PC-3 (cell line): ENCODE results near the gene HTRA2. TPM values are rescaled to one million over a fixed set of nuclear protein-coding genes. Genes with fewer than 3 reads are reported as not detected.

ENCODE experiments used
- ATAC-seq: fragments of 200-7000 bp; cut with Tn5 transposase; 2 replicates; pipeline ENCODE4 v1.9.1; 2020; ENCODE audit warnings: mild to moderate bottlenecking, moderate library complexity
- BruUV-seq: library from RNA; stranded (reverse); fragments of 400-500 nt; replicated peaks from 2 replicates; lab custom pipeline; 2021; lab: Mats Ljungman, UMichigan
- CTCF ChIA-PET: fragments of 300-600 bp; sonication (Branson Sonifier 250); formaldehyde crosslinking; loops from one replicate; lab custom pipeline; 2022; ENCODE audit warnings: antibody characterized with exemption; lab: Charles Lee
- POLR2A ChIA-PET: fragments of 300-600 bp; sonication (Branson Sonifier 250); formaldehyde crosslinking; loops from one replicate; lab custom pipeline; 2022; ENCODE audit warnings: antibody characterized with exemption; ENCODE audit not compliant: unreplicated experiment; lab: Charles Lee
- DNase-seq: peaks from one replicate; pipeline ENCODE4 v3.0.0-alpha.2; 2015
- H2AFZ ChIP-seq: fragments of 300-600 bp; sonication (generic); 2 replicates; pipeline ENCODE4 v1.6.0; 2016; ENCODE audit warnings: antibody characterized with exemption, low read length
- H3F3A ChIP-seq: fragments of 300-600 bp; sonication (generic); one replicate; pipeline ENCODE4 v1.6.0; 2017; ENCODE audit warnings: antibody characterized with exemption, low read length, control low read depth, mild to moderate bottlenecking; ENCODE audit not compliant: unreplicated experiment
- H3K27ac ChIP-seq: fragments of 300-600 bp; sonication (generic); 2 replicates; pipeline ENCODE4 v1.5.1; 2016; ENCODE audit warnings: mild to moderate bottlenecking, low read length
- H3K27me3 ChIP-seq: fragments of 300-600 bp; sonication (generic); 2 replicates; pipeline ENCODE4 v1.6.1; 2016; ENCODE audit warnings: low read length, mixed read lengths
- H3K36me3 ChIP-seq: fragments of 300-600 bp; sonication (generic); 2 replicates; pipeline ENCODE4 v1.6.1; 2016; ENCODE audit warnings: low read depth, mixed run types, low read length, mixed read lengths
- H3K4me1 ChIP-seq: fragments of 300-600 bp; sonication (generic); 2 replicates; pipeline ENCODE4 v1.5.1; 2016; ENCODE audit warnings: low read length; ENCODE audit not compliant: insufficient read depth
- H3K4me2 ChIP-seq: fragments of 300-600 bp; sonication (generic); 2 replicates; pipeline ENCODE4 v1.6.0; 2016; ENCODE audit warnings: low read length
- H3K4me3 ChIP-seq: fragments of 300-600 bp; sonication (generic); 2 replicates; pipeline ENCODE4 v1.5.1; 2016; ENCODE audit warnings: mild to moderate bottlenecking, low read length, mixed read lengths
- H3K79me2 ChIP-seq: fragments of 300-600 bp; sonication (generic); 2 replicates; pipeline ENCODE4 v1.6.1; 2017; ENCODE audit warnings: low read length, mixed read lengths
- H3K9ac ChIP-seq: fragments of 300-600 bp; sonication (generic); 2 replicates; pipeline ENCODE4 v1.6.0; 2016; ENCODE audit warnings: mild to moderate bottlenecking, low read length
- H3K9me2 ChIP-seq: fragments of 300-600 bp; sonication (generic); replicated peaks from 2 replicates; pipeline ENCODE4 v1.6.1; 2016; ENCODE audit warnings: mixed run types, low read length, mixed read lengths
- H3K9me3 ChIP-seq: fragments of 300-600 bp; sonication (generic); 2 replicates; pipeline ENCODE4 v1.6.1; 2016; ENCODE audit warnings: low read length, mixed read lengths
- H4K20me1 ChIP-seq: fragments of 300-600 bp; sonication (generic); 2 replicates; pipeline ENCODE4 v1.6.1; 2016; ENCODE audit warnings: low read length, mixed read lengths
- EZH2 ChIP-seq: fragments of 300-600 bp; sonication (generic); IDR thresholded peaks from one replicate; pipeline ENCODE4 v1.6.1; 2017; ENCODE audit warnings: antibody characterized with exemption, mild to moderate bottlenecking, low read length; ENCODE audit not compliant: unreplicated experiment
- EZH2phosphoT487 ChIP-seq: fragments of 300-600 bp; sonication (generic); IDR thresholded peaks from 2 replicates; pipeline ENCODE4 v1.6.1; 2018; ENCODE audit warnings: mild to moderate bottlenecking, antibody characterized with exemption, low read length, borderline replicate concordance
- intact Hi-C: fragments of 100-400 bp; cut with micrococcal nuclease; formaldehyde crosslinking; loops from 2 replicates; pipeline ENCODE4 v1.9.0; 2023
- total RNA-seq: library from RNA; depleted of rRNA; stranded (reverse); fragments of >200 nt; gene quantifications from 2 replicates; pipeline ENCODE4 v1.2.3, GENCODE V29; 2014
- TF ChIP-seq, protein P1 (sequence below): fragments of 300-600 bp; sonication (generic); conservative IDR thresholded peaks from 2 replicates; pipeline ENCODE4 v1.5.1; 2017; ENCODE audit warnings: antibody characterized with exemption, low read depth, mild to moderate bottlenecking, low read length

Gene HTRA2
- total RNA-seq, 1 experiment from 2014 or later = 71.8 TPM

DNA sequence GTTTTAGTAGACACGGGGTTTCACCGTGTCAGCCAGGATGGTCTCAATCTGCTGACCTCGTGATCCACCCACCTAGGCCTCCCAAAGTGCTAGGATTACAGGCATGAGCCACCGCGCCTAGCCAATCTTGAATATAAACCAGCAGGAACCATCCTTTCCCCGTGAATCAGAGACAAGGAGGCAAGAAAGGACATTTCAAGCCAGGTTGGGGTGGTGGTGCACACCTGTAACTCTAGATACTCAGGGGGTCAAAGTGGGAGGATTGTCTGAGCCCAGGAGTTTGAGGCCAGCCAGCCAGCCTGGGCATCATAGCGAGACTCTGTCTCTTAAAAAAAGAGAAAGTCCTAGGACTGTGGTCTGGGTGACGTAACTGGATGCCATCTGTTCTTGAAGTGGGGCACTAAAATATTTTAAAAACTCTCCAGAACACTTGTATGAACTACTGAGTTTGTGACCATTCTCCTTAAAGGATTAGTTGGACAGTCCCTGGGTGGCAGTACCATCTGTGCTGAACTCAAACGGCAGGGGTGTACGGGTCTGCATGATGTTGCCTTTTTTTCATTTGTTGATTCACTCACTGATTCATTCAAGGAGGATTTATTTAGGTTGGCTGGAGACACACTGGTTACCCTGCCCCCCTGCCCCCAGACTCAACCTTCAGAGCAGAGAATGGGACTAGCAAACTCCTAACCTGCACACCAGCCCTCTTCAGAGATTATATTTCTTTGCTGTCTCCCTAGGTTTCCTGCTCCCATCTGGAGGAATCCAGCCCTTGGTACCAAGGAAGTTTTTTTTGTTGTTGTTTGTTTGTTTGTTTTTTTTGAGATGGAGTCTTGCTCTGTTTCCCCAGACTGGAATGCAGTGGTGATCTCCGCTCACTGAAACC, 18.4 kb upstream of the HTRA2 start:
- H4K20me1 ChIP-seq = no peaks in the 10 kb centered on the region
- intact Hi-C loops = no loop called here
- ATAC-seq = no peak
- H3K4me1 ChIP-seq = peaks cover 11% of the 10 kb centered on the region; the same call in 1 of the 2 replicates
- no peaks in the 10 kb centered on the region for H3K27me3 ChIP-seq
- CTCF ChIA-PET = no interaction called here
- no peak overlapping the region for H3K9ac ChIP-seq
- TF ChIP-seq, protein P1, sequence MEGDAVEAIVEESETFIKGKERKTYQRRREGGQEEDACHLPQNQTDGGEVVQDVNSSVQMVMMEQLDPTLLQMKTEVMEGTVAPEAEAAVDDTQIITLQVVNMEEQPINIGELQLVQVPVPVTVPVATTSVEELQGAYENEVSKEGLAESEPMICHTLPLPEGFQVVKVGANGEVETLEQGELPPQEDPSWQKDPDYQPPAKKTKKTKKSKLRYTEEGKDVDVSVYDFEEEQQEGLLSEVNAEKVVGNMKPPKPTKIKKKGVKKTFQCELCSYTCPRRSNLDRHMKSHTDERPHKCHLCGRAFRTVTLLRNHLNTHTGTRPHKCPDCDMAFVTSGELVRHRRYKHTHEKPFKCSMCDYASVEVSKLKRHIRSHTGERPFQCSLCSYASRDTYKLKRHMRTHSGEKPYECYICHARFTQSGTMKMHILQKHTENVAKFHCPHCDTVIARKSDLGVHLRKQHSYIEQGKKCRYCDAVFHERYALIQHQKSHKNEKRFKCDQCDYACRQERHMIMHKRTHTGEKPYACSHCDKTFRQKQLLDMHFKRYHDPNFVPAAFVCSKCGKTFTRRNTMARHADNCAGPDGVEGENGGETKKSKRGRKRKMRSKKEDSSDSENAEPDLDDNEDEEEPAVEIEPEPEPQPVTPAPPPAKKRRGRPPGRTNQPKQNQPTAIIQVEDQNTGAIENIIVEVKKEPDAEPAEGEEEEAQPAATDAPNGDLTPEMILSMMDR = no peak
- no peak for TF ChIP-seq EZH2
- no peak for TF ChIP-seq EZH2phosphoT487
- no peak overlapping the region for H2AFZ ChIP-seq
- POLR2A ChIA-PET = no interaction called here
- no peaks in the 10 kb centered on the region for H3K36me3 ChIP-seq
- no peak overlapping the region for H3K4me2 ChIP-seq
- no peaks in the 10 kb centered on the region for H3K9me3 ChIP-seq
- H3K79me2 ChIP-seq = peaks cover 10% of the 10 kb centered on the region
- no peaks in the 10 kb centered on the region for H3F3A ChIP-seq
- no peak overlapping the region for H3K4me3 ChIP-seq
- peak; percentile 14 for DNase-seq
- H3K9me2 ChIP-seq = no peaks in the 10 kb centered on the region
- no TSS peak for BruUV-seq
- H3K27ac ChIP-seq = no peak overlapping the region

DNA sequence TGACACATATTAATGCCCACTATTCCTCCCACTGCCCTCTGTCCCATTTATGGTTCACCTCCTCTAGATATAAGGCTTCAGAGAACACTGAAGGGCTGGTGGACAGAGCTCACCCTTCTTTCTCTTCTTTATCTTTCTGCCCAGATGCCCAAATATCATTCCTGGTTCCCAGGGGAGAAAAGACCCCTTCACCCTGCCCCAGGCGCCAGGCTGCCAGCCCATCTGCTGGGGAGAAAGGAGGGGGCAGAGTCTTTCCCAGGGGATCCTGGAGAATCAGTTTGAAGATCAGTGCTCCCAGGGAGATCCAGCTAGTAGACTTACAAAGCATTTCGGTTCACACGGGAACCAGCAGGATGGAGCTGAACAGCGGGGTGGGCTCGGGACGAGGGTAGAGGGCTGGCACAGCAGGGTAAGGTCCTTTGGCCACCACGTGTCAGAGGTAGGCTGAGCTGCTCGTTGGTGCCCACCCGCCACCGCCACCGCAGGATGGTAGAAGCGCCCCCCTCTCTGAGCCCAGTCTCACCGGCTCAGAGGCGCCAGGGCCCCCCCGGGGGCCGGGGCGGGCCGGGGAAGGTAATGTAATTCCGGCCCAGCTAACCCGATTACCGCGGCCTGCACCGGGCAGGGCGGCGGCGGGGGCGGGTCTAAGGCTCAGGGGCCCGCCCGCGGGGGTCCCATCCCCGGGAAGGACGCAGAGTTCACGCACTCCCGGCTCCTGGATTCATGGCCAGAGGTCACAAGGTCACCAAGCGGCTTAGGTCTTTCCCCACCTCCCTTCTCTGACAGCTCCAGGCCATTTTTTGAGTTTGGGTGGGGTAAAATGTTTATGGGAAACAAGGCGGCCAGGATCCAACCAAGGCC, 16.8 kb upstream of the HTRA2 start:
- Histone ChIP-seq H3K4me2 (peak overlapping the region; percentile 82), H3K79me2 (no peaks in the 10 kb centered on the region), H3K36me3 (no peaks in the 10 kb centered on the region), H3F3A (no peaks in the 10 kb centered on the region), H3K9me2 (no peaks in the 10 kb centered on the region), H4K20me1 (no peaks in the 10 kb centered on the region), H3K9me3 (no peaks in the 10 kb centered on the region), H3K9ac (peak overlapping the region; percentile 33; the same call in 1 of the 2 replicates), H3K4me1 (peaks cover 8% of the 10 kb centered on the region; the same call in 1 of the 2 replicates), H3K4me3 (peak overlapping the region; percentile 69), H2AFZ (peak overlapping the region; percentile 91), H3K27ac (no peak overlapping the region), H3K27me3 (no peaks in the 10 kb centered on the region)
- ATAC-seq (no peak), DNase-seq (no peak)
- ChIA-PET CTCF (no interaction called here), POLR2A (interaction anchor here (0.5 kb wide), 2 partner anchors 42 to 282 kb away, joined by 9 to 21 read pairs; no protein-coding TSS in a partner anchor)
- TF ChIP-seq, protein P1 = no peak
- TF ChIP-seq EZH2 (no peak), EZH2phosphoT487 (no peak)
- intact Hi-C loops = no loop called here
- no TSS peak for BruUV-seq
